ENCODE measurements around the gene SKI. TPM values are rescaled to one million over a fixed set of nuclear protein-coding genes. Genes with fewer than 3 reads are reported as not detected.
"Not testable (repeated sequence)": the region's sequence is repeated elsewhere in the genome, so short reads cannot be mapped to it uniquely, and the experiment has no call there.

The SKI gene
- total and polyA plus RNA-seq, 7 donors, result 7.7 to 32.1 (median 21.4) TPM

- peak; percentile 3 for TF ChIP-seq CTCF (IDR thresholded peaks at IDR 0.05)
- intact Hi-C loops (cut with DNase I), result no loop called here
- ATAC-seq, result peak; percentile 5 to 56 (median 28)
- H3K27ac ChIP-seq, result peak overlapping the region; percentile 50
- H3K9me3 ChIP-seq, result no peaks in the 10 kb centered on the region
- peak in 1 of 2 donors; percentile 59 for DNase-seq
- WGBS, 3 donors, result 40 to 55% (median 51%) methylated on average over 38 to 41 of the region's 41 CpGs
- peaks cover 12% of the 10 kb centered on the region for H3K4me1 ChIP-seq
- peak overlapping the region; percentile 41 for H3K4me3 ChIP-seq
- H3K36me3 ChIP-seq (ENCODE audit: insufficient read depth in 1 of 2, low read depth in 1 of 2), result no peaks in the 10 kb centered on the region
- peaks cover 0 to 56% (median 3%) of the 10 kb centered on the region in 3 donors for H3K27me3 ChIP-seq (ENCODE audit: insufficient read depth in 3 of 3, low read length in 2 of 3)
Observed at GRCh38 chr1:2322581-2323211, 94.6 kb downstream of the SKI start.

GRCh38 chr1:2323451-2323974 is 95.4 kb downstream of the SKI start:
- no peak for TF ChIP-seq CTCF (IDR thresholded peaks at IDR 0.05)
- Histone ChIP-seq H3K27me3 (ENCODE audit: insufficient read depth in 3 of 3, low read length in 2 of 3) (peaks cover 0 to 48% (median 3%) of the 10 kb centered on the region in 3 donors), H3K4me3 (no peak overlapping the region), H3K4me1 (peaks cover 12% of the 10 kb centered on the region), H3K27ac (no peak overlapping the region), H3K36me3 (ENCODE audit: insufficient read depth in 1 of 2, low read depth in 1 of 2) (no peaks in the 10 kb centered on the region), H3K9me3 (no peaks in the 10 kb centered on the region)
- WGBS, 3 donors, result 86 to 93% (median 89%) methylated on average over 16 of the region's 16 CpGs
- intact Hi-C loops (cut with DNase I), result no loop called here
- ATAC-seq (no peak), DNase-seq (no peak)

GRCh38 chr1:2324553-2325366 is 96.6 kb downstream of the SKI start:
- intact Hi-C loops (cut with DNase I), result loop anchor here in 1 of 2 donors (5.0 kb wide), 1 partner anchor 53 kb away; no protein-coding TSS in a partner anchor

GRCh38 chr1:2326524-2326923 is 98.4 kb downstream of the SKI start:
- TF ChIP-seq CTCF (IDR thresholded peaks at IDR 0.05), result no peak
- WGBS, 3 donors, result 40 to 51% (median 46%) methylated on average over 21 of the region's 21 CpGs
- no peak for ATAC-seq
- H3K4me3 ChIP-seq, result no peak overlapping the region
- no peak for DNase-seq
- peaks cover 19% of the 10 kb centered on the region for H3K4me1 ChIP-seq
- no peaks in the 10 kb centered on the region for H3K9me3 ChIP-seq
- intact Hi-C loops (cut with DNase I), result loop anchor here in 1 of 2 donors (5.0 kb wide), 1 partner anchor 51 kb away; no protein-coding TSS in a partner anchor
- H3K27me3 ChIP-seq (ENCODE audit: insufficient read depth in 3 of 3, low read length in 2 of 3), result peaks cover 0 to 23% (median 0%) of the 10 kb centered on the region in 3 donors
- no peaks in the 10 kb centered on the region for H3K36me3 ChIP-seq (ENCODE audit: insufficient read depth in 1 of 2, low read depth in 1 of 2)
- no peak overlapping the region for H3K27ac ChIP-seq

More at GRCh38 chr1:2324553-2325366, 96.6 kb downstream of the SKI start:
- no peaks in the 10 kb centered on the region for H3K9me3 ChIP-seq
- no peaks in the 10 kb centered on the region for H3K36me3 ChIP-seq (ENCODE audit: insufficient read depth in 1 of 2, low read depth in 1 of 2)
- peaks cover 12% of the 10 kb centered on the region for H3K4me1 ChIP-seq
- peaks cover 0 to 37% (median 3%) of the 10 kb centered on the region in 3 donors for H3K27me3 ChIP-seq (ENCODE audit: insufficient read depth in 3 of 3, low read length in 2 of 3)
- no peak for DNase-seq
- no peak overlapping the region for H3K4me3 ChIP-seq
- no peak overlapping the region for H3K27ac ChIP-seq
- no peak for ATAC-seq
- WGBS, 3 donors, result 88 to 90% (median 88%) methylated on average over 15 to 18 of the region's 18 CpGs
- TF ChIP-seq CTCF (IDR thresholded peaks at IDR 0.05), result no peak

GRCh38 chr1:2327162-2327561 is 99.0 kb downstream of the SKI start:
- Histone ChIP-seq H3K4me1 (peaks cover 13% of the 10 kb centered on the region), H3K27me3 (ENCODE audit: insufficient read depth in 3 of 3, low read length in 2 of 3) (peaks cover 0 to 19% (median 0%) of the 10 kb centered on the region in 3 donors)
- not testable (repeated sequence) for H3K4me3 ChIP-seq; H3K9me3 ChIP-seq; H3K27ac ChIP-seq; H3K36me3 ChIP-seq (ENCODE audit: insufficient read depth in 1 of 2, low read depth in 1 of 2); DNase-seq; ATAC-seq
- WGBS, 3 donors, result 98 to 100% (median 100%) methylated on average over 2 of the region's 2 CpGs
- intact Hi-C loops (cut with DNase I), result loop anchor here in 1 of 2 donors (5.0 kb wide), 1 partner anchor 50 kb away; no protein-coding TSS in a partner anchor
